Right atrium auricular region (tissue), 2 donors: ENCODE results near the gene RSBN1. TPM values are rescaled to one million over a fixed set of nuclear protein-coding genes. Genes with fewer than 3 reads are reported as not detected.

ENCODE experiments used
- DNase-seq: peaks from one replicate; pipeline ENCODE4 v3.0.0-alpha.2; 2019; ENCODE audit warnings: low spot score
- H3K27ac ChIP-seq, 2 donors: fragments of 200-600 bp; sonication (generic); 1 replicate in 1 of 2; 2 replicates in 1 of 2; pipeline ENCODE4 v1.5.1; 2016 to 2019
- H3K27me3 ChIP-seq, 2 donors: fragments of 200-600 bp; sonication (generic); one replicate each; pipeline versions ENCODE4 v1.5.1 to v1.6.0; 2017 to 2019
- H3K36me3 ChIP-seq: fragments of 200-600 bp; sonication (generic); one replicate; pipeline ENCODE4 v1.5.1; 2016
- H3K4me1 ChIP-seq, 2 donors: fragments of 200-600 bp; sonication (generic); one replicate each; pipeline versions ENCODE4 v1.5.1 to v1.6.0; 2017 to 2019
- H3K4me3 ChIP-seq, 2 donors: fragments of 200-600 bp; sonication (generic); 1 replicate in 1 of 2; 2 replicates in 1 of 2; pipeline ENCODE4 v1.5.1; 2017 to 2019; ENCODE audit warnings: mild to moderate bottlenecking in 1 of 2, moderate library complexity in 1 of 2
- H3K9me3 ChIP-seq, 2 donors: fragments of 200-600 bp; sonication (generic); one replicate each; pipeline ENCODE4 v1.5.1; 2019
- total RNA-seq, 2 donors: library from RNA; depleted of rRNA; stranded (reverse); fragments of >200 nt; gene quantifications; one replicate each; pipeline ENCODE4 v1.1.0, GENCODE V29; 2016
- TF ChIP-seq, protein P1 (sequence below), 2 donors: fragments of 200-600 bp; sonication (generic); IDR thresholded peaks; one replicate each; pipeline ENCODE4 v1.5.1; 2019; ENCODE audit warnings: antibody characterized with exemption in 2 of 2

RSBN1 gene
- total RNA-seq, 2 donors from 2014 or later = 9.6 to 13.9 TPM

DNA sequence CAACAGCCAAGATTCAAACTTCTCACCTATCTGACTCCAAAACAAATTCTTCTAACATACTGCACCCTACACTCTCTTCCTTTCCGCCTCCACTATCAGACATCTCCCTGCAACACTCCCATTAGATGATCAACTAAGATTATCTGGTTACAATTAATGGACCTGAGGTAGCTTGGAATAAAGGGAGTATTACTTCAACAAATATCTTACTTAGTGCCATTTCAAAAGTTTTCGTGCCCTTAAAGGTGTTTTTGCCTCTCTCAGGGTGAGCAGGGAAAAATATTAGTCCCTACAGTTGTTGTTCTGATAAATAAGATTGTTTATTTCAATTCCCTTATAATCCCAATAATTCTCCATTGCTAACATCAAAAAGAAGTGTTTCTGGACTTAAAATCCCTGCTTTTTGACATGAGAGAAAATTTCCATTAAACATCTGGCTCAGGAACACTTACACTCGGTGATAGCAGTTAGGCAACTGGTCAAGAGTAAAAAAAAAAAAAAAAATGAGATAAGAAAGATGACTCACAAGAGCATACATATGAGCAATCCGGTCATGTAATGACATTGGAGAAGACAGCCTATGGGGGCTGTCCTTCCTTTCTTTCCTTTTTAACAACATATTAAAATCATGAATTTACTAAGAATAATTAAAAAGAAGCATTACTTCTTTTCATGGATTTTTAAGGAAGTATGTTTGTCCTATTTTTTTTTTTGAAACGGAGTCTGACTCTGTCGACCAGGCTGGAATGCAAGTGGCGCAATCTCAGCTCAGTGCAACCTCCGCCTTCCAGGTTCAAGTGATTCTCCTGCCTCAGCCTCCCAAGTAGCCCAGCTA, 7.6 kb downstream of the RSBN1 start:
- no peak overlapping the region for H3K4me3 ChIP-seq
- no peak for DNase-seq
- H3K27ac ChIP-seq = peak overlapping the region; percentile 36 to 49

DNA sequence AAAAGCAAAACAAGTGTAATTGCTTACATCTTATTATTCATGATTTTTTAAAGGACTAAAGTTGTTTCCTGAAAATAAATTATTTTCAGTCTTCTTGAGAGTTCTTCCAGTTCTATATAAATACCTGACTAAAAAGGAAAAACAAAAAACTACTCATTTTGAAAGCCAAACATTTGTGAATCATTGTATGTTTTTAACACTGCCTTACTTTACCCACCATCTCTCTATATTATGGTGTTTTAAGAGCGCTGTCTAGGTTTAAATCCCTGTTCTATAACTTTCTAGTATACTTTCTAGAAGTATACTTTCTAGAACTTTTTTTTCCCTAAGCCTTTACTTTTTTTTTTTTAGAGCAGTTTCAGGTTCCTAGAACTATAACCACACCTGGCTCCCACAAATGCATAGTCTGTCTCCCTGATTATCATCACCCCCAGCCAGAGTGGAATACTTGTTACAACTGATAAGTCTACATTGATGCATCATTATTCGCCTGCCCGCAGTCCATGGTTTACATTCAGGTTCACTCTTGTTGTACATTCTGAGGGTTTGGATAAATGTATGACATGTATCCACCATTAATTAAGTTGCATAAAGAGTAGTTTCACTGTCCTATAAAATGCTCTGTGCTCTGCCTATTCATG, 9.8 kb downstream of the RSBN1 start:
- H3K4me1 ChIP-seq = peaks cover 0 to 28% of the 10 kb centered on the region in 2 donors
- H3K4me3 ChIP-seq = no peak overlapping the region
- no peak for DNase-seq
- no peaks in the 10 kb centered on the region for H3K27me3 ChIP-seq
- no peaks in the 10 kb centered on the region for H3K9me3 ChIP-seq
- H3K36me3 ChIP-seq = peaks cover 2% of the 10 kb centered on the region
- TF ChIP-seq, protein P1, sequence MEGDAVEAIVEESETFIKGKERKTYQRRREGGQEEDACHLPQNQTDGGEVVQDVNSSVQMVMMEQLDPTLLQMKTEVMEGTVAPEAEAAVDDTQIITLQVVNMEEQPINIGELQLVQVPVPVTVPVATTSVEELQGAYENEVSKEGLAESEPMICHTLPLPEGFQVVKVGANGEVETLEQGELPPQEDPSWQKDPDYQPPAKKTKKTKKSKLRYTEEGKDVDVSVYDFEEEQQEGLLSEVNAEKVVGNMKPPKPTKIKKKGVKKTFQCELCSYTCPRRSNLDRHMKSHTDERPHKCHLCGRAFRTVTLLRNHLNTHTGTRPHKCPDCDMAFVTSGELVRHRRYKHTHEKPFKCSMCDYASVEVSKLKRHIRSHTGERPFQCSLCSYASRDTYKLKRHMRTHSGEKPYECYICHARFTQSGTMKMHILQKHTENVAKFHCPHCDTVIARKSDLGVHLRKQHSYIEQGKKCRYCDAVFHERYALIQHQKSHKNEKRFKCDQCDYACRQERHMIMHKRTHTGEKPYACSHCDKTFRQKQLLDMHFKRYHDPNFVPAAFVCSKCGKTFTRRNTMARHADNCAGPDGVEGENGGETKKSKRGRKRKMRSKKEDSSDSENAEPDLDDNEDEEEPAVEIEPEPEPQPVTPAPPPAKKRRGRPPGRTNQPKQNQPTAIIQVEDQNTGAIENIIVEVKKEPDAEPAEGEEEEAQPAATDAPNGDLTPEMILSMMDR (IDR thresholded peaks at IDR 0.05) = no peak
- H3K27ac ChIP-seq = no peak overlapping the region

More for the DNA sequence above, 7.6 kb downstream of the RSBN1 start:
- TF ChIP-seq, protein P1 (IDR thresholded peaks at IDR 0.05) = no peak
- peaks cover 0 to 31% of the 10 kb centered on the region in 2 donors for H3K4me1 ChIP-seq
- no peaks in the 10 kb centered on the region for H3K9me3 ChIP-seq
- H3K27me3 ChIP-seq = no peaks in the 10 kb centered on the region
- H3K36me3 ChIP-seq = no peaks in the 10 kb centered on the region

DNA sequence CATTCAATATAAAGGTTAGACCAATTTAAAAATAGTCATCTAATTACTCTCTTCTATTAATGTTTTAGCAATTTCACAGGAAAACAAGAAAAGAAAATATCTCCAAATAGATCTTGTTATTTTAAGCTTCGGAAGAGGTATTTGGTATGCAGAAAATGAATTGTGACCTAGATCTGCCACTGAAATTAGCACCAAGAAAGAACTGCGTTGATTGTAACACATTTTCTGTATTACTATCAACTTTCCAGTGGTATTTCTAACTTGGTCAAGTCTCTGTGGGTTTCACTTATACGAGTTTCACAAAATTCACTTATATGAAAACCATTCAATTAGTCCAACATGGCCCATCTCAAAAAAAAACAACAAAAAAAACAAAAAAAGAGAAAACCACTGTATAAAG, 11.8 kb downstream of the RSBN1 start:
- Histone ChIP-seq H3K9me3 (no peaks in the 10 kb centered on the region), H3K27ac (no peak overlapping the region), H3K27me3 (no peaks in the 10 kb centered on the region), H3K4me1 (peaks cover 0 to 28% of the 10 kb centered on the region in 2 donors), H3K36me3 (peaks cover 15% of the 10 kb centered on the region), H3K4me3 (no peak overlapping the region)
- TF ChIP-seq, protein P1 (IDR thresholded peaks at IDR 0.05) = no peak
- no peak for DNase-seq

DNA sequence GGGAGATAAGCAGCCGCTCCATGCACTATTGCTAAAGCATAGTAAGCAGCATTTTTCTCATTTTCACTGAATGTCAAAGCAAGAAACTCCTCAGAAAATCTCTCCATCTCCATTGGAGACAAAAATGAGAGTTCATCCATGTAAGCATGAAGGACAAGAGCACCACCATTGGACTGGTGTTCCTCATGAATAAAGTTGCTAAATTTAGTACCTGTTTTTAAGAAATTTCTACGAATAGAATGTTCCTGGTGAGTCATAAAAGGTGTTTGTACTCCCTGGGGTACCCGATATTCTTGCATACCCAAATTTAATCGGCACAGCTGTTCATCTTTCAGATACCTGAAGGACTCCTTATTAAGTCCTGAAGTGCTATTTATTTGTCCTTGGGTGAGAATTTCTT, 14.8 kb downstream of the RSBN1 start:
- peaks cover 0 to 36% of the 10 kb centered on the region in 2 donors for H3K4me1 ChIP-seq
- DNase-seq = no peak
- peaks cover 17% of the 10 kb centered on the region for H3K36me3 ChIP-seq
- no peak overlapping the region for H3K4me3 ChIP-seq
- H3K27ac ChIP-seq = no peak overlapping the region
- TF ChIP-seq, protein P1 (IDR thresholded peaks at IDR 0.05) = no peak
- no peaks in the 10 kb centered on the region for H3K27me3 ChIP-seq
- H3K9me3 ChIP-seq = no peaks in the 10 kb centered on the region

DNA sequence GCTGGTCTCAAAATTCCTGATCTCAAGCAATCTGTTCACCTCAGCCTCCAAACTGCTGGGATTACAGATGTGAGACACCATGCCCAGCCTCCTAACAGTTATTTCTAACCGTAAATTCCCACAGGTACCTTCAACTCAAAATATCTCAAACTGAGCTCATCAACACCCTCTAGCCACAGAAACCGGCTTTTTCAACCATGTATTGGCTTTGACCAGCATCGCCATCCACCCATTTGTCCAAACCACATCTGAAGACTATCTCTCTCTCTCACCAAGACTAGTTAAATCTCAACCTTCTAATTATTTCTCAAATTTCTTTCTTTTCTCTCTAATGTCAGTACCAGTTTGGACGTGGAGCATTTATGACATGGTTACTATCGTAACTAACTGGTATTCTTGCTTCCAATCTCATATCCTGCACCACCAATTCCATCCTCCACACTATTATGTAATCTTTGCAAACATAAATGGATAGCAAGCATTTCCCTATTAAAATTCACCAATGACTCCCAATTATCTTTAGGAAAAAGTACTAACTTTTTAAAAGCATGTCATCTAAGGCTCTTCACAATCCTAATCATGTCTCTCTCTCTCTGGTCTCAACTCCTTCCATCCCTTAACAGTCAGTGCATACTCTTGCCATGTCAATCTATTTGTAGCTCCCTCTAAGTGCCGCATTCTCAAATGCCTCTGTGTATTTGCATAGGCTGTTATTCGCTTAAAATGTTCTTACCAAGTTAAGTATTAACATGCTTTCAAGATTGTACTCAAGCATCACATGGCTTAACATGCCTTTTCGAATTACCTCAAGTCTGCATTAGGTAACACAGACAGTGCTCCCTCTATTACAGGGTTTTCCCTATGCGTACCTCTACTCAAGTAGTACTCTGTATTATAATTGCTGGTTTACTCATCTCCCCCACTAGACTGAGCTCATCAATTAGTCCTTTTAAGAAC, 18.1 kb downstream of the RSBN1 start:
- TF ChIP-seq, protein P1 (IDR thresholded peaks at IDR 0.05) = no peak
- no peak for DNase-seq
- peaks cover 0 to 29% of the 10 kb centered on the region in 2 donors for H3K4me1 ChIP-seq
- H3K27ac ChIP-seq = peak overlapping the region in 1 of 2 donors; percentile 41
- H3K27me3 ChIP-seq = no peaks in the 10 kb centered on the region
- H3K9me3 ChIP-seq = no peaks in the 10 kb centered on the region
- H3K4me3 ChIP-seq = no peak overlapping the region
- peaks cover 17% of the 10 kb centered on the region for H3K36me3 ChIP-seq
